NCI-H2029 (cell line): ENCODE data around the gene DONSON.
A peak's percentile ranks its signal among the peaks of the same experiment; 100 is the strongest.

Source experiments
- DNase-seq: peaks from one replicate; lab custom pipeline; 2025; lab: John Stamatoyannopoulos, UW

DONSON gene

DNA sequence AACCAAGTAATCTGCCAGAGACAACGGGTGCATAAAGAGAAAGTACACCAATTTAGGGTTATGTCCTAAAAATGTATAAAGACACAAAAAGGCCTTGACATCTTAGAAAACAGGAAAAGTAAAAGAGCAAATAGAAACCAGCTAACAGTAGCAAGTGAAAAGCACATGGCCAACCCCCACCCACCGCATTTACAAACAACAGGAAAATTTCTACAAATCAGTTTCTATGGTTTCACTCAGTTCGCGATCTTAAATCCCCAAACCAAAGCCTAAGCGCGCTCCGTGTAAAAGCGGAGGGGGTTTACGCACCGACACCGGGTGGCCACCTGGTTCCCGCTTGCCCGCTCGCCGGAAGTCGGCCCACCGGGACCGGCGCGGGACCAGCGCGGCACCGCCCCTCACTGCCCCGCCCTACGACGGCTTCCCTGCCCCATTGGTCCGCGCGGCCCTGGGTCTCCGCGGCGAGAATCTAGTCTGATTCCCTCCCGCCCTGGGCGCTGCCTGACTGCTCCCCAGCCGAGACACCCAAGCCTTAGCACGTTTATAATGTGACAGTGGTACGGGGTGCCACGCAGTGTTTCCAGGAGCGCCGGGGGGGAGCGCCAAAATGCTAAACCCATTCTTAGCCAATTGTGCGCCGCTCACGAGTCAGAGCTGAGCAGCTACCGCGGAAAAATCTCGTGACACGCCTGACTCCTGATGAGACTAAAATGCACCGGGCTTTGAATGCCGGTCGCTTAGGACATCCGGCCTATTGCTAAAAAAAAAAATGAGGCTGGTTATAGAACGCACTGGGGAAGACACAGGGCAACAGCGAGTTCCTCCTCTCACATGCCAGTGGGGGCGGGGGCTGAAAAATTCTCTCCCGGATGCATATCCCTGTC is 46.5 kb downstream of the DONSON start, which contains the start of gene GART:
TSS of gene GART (minus strand) at position 362 of the 884 bp plus-strand sequence. CDS start 2,802 bp downstream, outside the sequence.
- DNase-seq = peak; percentile 81

- no peak for DNase-seq
Observed at GRCh38 chr21:33541105-33541711, 47.3 kb downstream of the DONSON start.

DNA sequence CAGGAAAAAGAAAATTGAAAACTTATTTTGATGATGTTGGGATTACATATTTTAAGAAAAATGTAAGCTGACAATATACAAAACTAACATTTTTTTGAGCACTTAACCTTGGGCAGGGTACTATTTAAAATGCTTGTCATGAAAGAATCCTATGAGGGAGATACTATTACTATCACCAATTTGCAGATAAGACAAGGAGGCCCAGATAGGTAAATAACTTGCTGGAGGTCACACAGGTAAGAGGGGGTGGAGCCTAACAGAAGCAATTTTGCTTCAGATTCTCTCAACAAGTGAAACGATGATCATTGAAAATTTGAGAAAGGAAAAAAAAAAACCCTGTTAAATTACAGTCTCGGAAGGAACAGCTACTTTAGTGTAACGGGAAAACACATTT is 47.8 kb downstream of the DONSON start:
- no peak for DNase-seq

DNA sequence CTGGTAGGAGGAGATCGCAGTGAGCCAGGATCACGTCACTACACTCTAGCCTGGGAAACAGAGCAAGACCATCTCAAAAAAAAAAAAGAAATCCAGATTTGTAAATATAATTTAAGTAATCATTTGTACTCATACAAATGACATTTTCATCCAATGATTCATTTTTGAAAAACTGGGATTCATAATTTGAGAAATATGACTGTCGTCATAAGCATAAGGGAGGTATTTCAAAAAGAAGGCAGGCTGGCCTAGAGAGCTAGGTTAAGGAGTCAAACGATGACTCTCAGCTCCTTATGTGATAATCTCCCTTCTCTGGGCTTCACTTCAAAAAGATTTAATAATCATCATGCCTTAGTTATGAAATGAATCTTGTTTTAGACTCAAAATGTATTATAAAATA is 48.9 kb downstream of the DONSON start:
- no peak for DNase-seq

- no peak for DNase-seq
Observed at GRCh38 chr21:33537212-33537611, 51.3 kb downstream of the DONSON start.

- DNase-seq = no peak
Observed at GRCh38 chr21:33531007-33531406, 57.5 kb downstream of the DONSON start.
